Loucy (cell line): ENCODE results near the gene ARSG.

ENCODE experiments used
- H2AFZ ChIP-seq: fragments of 200-600 bp; sonication (generic); 2 replicates; pipeline ENCODE4 v1.6.0; 2016; ENCODE audit warnings: antibody characterized with exemption, mild to moderate bottlenecking, low read length, moderate library complexity
- H3F3A ChIP-seq: fragments of 200-600 bp; 2 replicates; pipeline ENCODE4 v1.6.0; 2016; ENCODE audit warnings: antibody characterized with exemption, low read depth, mild to moderate bottlenecking
- H3K27me3 ChIP-seq: fragments of 200-600 bp; sonication (generic); 2 replicates; pipeline ENCODE4 v1.6.1; 2014; ENCODE audit warnings: low read length, mild to moderate bottlenecking; ENCODE audit not compliant: insufficient read depth, poor library complexity, severe bottlenecking
- H3K36me3 ChIP-seq: fragments of 200-600 bp; sonication (generic); 2 replicates; pipeline ENCODE4 v1.6.1; 2016; ENCODE audit warnings: low read length; ENCODE audit not compliant: insufficient read depth
- H3K4me1 ChIP-seq: fragments of 200-600 bp; sonication (generic); 2 replicates; pipeline ENCODE4 v1.5.1; 2014; ENCODE audit warnings: low read length, mild to moderate bottlenecking; ENCODE audit not compliant: insufficient read depth, poor library complexity, severe bottlenecking
- H3K4me2 ChIP-seq: fragments of 200-600 bp; sonication (generic); 2 replicates; pipeline ENCODE4 v1.6.0; 2014; ENCODE audit warnings: antibody characterized with exemption, low read length, low read depth, mild to moderate bottlenecking; ENCODE audit not compliant: poor library complexity, severe bottlenecking
- H3K4me3 ChIP-seq: fragments of 200-600 bp; sonication (generic); 2 replicates; pipeline ENCODE4 v1.5.1; 2014; ENCODE audit warnings: low read length, mild to moderate bottlenecking, mixed read lengths; ENCODE audit not compliant: poor library complexity, severe bottlenecking
- H3K79me2 ChIP-seq: fragments of 200-600 bp; sonication (generic); 2 replicates; pipeline ENCODE4 v1.6.1; 2014; ENCODE audit warnings: low read length; ENCODE audit not compliant: insufficient read depth
- H3K9ac ChIP-seq: fragments of 200-600 bp; sonication (generic); 2 replicates; pipeline ENCODE4 v1.6.0; 2014; ENCODE audit warnings: mild to moderate bottlenecking, low read depth, low read length, moderate library complexity; ENCODE audit not compliant: poor library complexity, severe bottlenecking
- H3K9me2 ChIP-seq: fragments of 200-600 bp; sonication (generic); replicated peaks from 2 replicates; pipeline ENCODE4 v1.6.1; 2016; ENCODE audit warnings: low read depth, low read length, mixed read lengths
- H3K9me3 ChIP-seq: fragments of 200-600 bp; sonication (generic); 2 replicates; pipeline ENCODE4 v1.6.1; 2014; ENCODE audit warnings: mild to moderate bottlenecking, antibody characterized with exemption, low read length, low read depth; ENCODE audit not compliant: insufficient read depth
- H4K20me1 ChIP-seq: fragments of 200-600 bp; sonication (generic); 2 replicates; pipeline ENCODE4 v1.6.0; 2014; ENCODE audit warnings: antibody characterized with exemption, low read length, mild to moderate bottlenecking; ENCODE audit not compliant: insufficient read depth, poor library complexity, severe bottlenecking
- CTCF ChIP-seq: fragments of 200-600 bp; sonication (generic); conservative IDR thresholded peaks from 2 replicates; pipeline ENCODE4 v1.5.1; 2014; ENCODE audit warnings: mild to moderate bottlenecking, antibody characterized with exemption, low read length
- EZH2phosphoT487 ChIP-seq: fragments of 200-600 bp; IDR thresholded peaks from 2 replicates; pipeline ENCODE4 v1.6.1; 2018; ENCODE audit warnings: antibody characterized with exemption, mild to moderate bottlenecking, moderate library complexity, borderline replicate concordance

Gene ARSG

GRCh38 chr17:68324114-68324513, 32.8 kb downstream of the ARSG start:
- Histone ChIP-seq H3K9me3 (no peaks in the 10 kb centered on the region), H4K20me1 (no peaks in the 10 kb centered on the region), H3K9ac (no peak overlapping the region), H3F3A (no peaks in the 10 kb centered on the region), H3K4me3 (no peak overlapping the region), H3K27me3 (no peaks in the 10 kb centered on the region), H3K36me3 (no peaks in the 10 kb centered on the region), H3K4me2 (no peak overlapping the region), H2AFZ (no peak overlapping the region), H3K4me1 (peaks cover 5% of the 10 kb centered on the region), H3K79me2 (no peaks in the 10 kb centered on the region), H3K9me2 (no peaks in the 10 kb centered on the region)
- TF ChIP-seq EZH2phosphoT487 (no peak), CTCF (no peak)

- H3K79me2 ChIP-seq = no peaks in the 10 kb centered on the region
- H3K27me3 ChIP-seq = no peaks in the 10 kb centered on the region
- H3K4me3 ChIP-seq = no peak overlapping the region
- H3K9me2 ChIP-seq = no peaks in the 10 kb centered on the region
- no peaks in the 10 kb centered on the region for H4K20me1 ChIP-seq
- no peak overlapping the region for H3K4me2 ChIP-seq
- H3F3A ChIP-seq = no peaks in the 10 kb centered on the region
- no peaks in the 10 kb centered on the region for H3K9me3 ChIP-seq
- peaks cover 5% of the 10 kb centered on the region for H3K4me1 ChIP-seq
- no peak overlapping the region for H3K9ac ChIP-seq
- no peak overlapping the region for H2AFZ ChIP-seq
- TF ChIP-seq CTCF = no peak
- TF ChIP-seq EZH2phosphoT487 = no peak
- H3K36me3 ChIP-seq = no peaks in the 10 kb centered on the region
Measured at GRCh38 chr17:68324654-68325336, 33.5 kb downstream of the ARSG start.

GRCh38 chr17:68325961-68326360, 34.7 kb downstream of the ARSG start:
- Histone ChIP-seq H3K36me3 (no peaks in the 10 kb centered on the region), H3K4me3 (no peak overlapping the region), H4K20me1 (no peaks in the 10 kb centered on the region), H2AFZ (no peak overlapping the region), H3K4me2 (no peak overlapping the region), H3K9ac (no peak overlapping the region), H3K79me2 (no peaks in the 10 kb centered on the region), H3K9me3 (no peaks in the 10 kb centered on the region), H3K27me3 (no peaks in the 10 kb centered on the region), H3F3A (no peaks in the 10 kb centered on the region), H3K4me1 (peaks cover 5% of the 10 kb centered on the region), H3K9me2 (no peaks in the 10 kb centered on the region)
- no peak for TF ChIP-seq CTCF
